ENCODE measurements around the gene WDR37.

The WDR37 gene

DNA sequence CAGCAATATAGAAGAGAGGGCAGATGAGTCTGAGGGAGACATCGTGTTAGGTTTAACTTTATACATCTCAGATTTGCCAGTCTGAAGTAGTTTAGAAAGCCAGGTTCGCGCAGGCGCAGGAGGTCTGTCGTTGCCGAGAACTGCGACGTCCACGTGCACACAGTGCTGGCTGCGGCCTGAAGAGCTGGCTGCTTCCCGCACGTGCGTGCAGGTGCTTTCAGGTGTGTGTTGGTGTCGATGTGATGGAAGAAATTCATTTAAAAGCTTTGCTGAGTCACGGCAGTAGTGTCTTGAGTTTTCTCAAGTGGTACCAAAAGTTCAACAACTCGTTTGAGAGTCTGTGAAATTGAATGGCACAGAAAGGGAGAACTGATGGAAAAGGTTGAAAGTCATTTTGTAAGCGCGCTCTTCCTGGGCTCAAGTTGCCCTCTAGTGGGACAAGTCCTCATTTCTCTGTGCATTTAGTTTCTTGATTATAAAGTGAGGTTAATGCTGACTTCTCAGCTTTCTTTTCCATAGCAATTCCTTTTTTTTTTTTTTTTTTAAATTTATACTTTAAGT, 18.6 kb downstream of the WDR37 start:
- DNase-seq: no peak

DNA sequence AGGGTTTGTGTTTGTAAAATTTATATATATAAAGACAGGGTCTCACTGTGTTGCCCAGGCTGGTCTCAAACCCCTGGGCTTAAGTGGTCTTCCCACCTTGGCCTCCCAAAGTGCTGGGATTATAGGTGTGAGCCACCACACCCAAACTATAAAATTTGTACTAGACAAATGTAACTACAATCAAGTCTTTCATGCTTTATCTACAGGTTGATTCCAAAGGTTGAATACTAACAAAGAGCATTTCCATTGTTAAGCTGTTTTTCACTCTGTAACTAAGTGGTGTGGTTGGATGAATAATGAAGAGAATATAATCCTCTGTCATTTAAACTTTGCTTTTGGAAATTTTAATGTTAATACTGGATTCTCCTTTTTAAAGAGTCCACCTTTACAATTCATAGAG, 22.5 kb downstream of the WDR37 start:
- DNase-seq: no peak

DNA sequence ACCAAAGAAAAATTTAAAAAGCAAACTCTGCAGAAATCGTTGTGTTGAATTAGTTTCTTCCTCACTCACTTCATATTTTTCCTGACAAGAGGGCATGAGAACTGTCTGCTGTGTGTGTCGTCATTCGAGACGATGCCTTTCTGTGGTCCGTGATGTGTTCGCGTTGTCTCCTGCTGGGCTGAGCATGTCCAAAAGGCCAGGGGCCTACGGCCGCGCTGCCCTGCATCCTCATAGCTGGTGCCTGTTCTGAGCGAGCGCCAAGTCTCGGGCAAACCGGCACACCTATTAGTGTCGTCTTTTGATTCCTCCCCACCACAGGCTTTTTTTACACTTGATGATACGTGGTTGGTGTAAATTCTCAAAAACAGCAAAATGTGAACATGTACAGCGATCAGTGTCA, 27.4 kb downstream of the WDR37 start:
- DNase-seq: no peak

- no peak for DNase-seq
Measured at GRCh38 chr10:1084011-1084950, 28.1 kb downstream of the WDR37 start.

GRCh38 chr10:1085258-1085657, 29.1 kb downstream of the WDR37 start:
- no peak for DNase-seq

GRCh38 chr10:1086787-1087186, 30.6 kb downstream of the WDR37 start:
- DNase-seq: no peak

GRCh38 chr10:1089017-1089689, 33.0 kb downstream of the WDR37 start:
- DNase-seq: no peak

DNA sequence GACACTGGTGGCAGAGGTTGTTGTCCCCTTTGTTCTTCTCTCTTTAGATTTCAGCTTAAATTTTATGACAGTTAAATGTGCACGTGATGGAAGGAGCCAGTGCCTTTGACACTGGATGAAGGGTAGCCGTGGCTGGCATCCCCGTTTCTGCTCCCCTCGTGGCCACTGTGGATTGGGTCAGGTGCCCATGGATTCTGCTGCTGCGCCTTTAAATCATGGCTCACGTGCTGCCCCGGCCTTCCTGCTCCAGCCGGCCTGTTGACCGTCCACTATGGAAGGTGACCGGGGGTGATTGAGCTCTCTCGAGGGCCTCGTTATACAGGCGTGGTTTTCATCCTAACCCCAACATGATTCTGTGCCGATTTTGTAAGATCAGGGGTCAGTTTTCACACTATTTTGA, 34.5 kb downstream of the WDR37 start:
- DNase-seq: no peak

DNA sequence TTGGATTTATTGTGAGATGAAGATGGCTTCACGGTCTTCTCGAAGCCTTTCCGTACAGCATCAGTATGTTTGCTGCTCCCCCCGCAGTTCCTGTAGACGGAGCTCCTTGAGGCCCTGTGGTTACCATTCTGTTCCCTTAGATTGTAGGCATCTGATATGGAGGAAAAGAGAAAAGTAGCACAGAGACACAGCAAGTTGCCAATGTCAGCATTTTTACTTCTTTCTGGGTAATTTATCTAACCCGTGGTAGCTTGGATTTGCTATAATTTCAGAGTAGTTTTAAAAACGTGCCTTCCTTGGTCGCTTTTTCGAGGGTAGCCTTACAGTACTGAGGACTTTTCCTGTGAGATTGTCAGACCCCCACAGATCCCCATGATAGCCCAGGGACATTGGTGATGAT, 37.5 kb downstream of the WDR37 start:
- no peak for DNase-seq

GRCh38 chr10:1094112-1095057, 38.2 kb downstream of the WDR37 start:
- DNase-seq: no peak

DNA sequence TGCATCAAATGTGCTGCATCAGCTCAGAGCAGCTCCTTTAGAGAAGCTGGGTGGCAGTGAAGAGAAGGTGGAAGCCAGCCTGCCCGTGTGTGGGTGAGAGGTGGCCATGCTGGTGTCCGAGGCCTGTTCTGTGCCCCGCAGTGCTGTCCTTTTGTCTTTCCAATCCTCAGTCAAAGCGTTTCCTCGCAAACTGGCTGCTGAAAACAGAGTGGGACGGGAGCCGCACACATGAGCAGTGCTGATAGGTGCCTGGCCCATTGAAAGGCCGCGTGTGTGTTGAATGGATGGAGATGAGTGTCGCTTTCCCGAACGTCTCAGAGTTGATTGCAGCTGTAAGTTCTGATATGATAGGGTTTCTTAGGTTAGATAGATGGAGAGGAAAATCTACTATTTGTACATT, 39.3 kb downstream of the WDR37 start:
- DNase-seq: no peak

GRCh38 chr10:1096287-1096889, 40.2 kb downstream of the WDR37 start:
- DNase-seq: no peak

DNA sequence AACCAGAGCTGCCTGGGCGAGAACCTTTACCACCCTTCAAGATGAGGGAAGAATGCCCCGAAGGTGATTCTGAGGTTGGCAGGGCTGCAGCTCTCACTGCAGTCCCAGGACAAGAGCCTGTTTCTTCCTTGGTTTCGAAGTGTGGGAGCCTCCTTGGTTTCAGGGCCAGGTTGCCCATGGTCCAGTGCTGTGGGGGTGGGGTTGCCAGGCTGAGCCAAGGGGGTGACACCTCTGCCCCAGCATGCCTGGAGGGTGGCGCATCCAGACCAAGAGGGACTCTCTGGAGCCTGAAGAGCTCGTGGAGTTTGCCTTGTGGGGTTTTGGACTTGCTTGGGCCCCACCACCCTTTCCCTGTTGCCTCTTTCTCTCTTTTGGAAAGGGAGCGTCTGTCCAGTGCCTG, 41.3 kb downstream of the WDR37 start:
- no peak for DNase-seq

DNA sequence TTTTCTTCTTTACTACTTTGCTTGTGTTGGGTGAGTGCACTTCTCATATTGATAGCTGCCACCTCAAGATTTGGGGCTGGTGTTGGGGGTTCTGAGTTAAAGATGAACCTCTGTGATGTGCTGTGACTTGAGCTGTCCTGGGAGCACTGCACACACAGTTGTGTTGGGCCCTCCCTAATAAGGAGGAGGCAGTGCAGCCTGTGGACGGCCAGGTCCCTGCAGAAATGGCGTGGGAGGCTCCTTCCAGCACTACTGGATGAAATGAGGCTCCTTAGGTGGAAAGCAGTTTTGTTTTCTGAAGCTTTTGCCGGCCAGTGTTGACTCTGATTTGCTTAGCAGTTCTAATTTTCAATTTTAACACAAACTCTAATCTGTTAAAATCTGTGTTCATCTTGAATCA, 44.0 kb downstream of the WDR37 start:
- no peak for DNase-seq

DNA sequence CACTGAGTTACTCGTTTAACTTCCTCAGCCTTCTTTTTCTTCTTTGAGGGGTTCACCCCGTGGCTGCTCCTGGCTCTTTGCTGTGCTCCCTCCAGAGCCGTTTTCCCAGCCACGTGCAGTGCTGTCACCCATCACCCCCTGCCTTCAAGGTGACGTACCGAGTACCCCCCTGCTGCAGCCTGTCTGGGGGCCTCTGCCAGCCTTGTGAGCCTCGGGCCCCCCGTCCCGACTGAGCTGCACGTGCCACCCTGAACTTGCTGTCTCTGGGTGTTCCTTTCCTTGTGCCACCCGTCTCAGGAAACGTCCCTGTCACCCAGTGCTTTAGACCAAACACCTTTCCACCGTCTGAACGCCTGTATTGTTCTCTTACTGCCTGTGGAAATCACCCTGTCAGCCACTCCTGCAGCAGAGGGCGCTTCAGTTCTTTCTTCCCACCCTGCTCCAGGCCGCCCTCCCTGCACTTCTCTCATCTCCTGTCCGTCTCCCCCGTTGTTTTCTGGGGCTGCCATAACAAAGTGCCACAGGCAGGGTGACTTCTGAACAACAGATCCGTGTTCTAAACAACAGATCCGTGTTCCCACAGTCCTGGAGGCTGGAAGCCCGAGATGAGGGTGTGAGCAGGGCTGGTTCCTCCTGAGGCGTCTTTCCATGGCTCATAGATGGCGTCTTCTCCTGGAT, 44.6 kb downstream of the WDR37 start:
- no peak for DNase-seq

DNA sequence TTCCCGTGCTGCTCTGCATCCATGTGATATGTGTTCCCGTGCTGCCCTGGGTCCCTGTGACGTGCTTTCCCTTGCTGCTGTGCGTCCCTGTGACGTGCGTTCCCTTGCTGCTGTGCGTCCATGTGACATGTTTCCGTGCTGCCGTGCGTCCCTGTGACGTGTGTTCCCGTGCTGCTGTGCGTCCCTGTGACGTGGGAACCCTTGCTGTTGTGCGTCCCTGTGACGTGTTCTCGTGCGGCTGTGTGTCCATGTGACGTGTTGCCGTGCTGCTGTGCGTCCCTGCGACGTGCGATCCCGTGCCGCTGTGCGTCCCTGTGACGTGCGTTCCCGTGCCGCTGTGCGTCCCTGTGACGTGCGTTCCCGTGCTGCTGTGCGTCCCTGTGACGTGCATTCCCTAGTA, 45.8 kb downstream of the WDR37 start:
- no peak for DNase-seq

- no peak for DNase-seq
Measured at GRCh38 chr10:1102416-1102815, 46.2 kb downstream of the WDR37 start.

- DNase-seq: no peak
Measured at GRCh38 chr10:1102831-1103230, 46.6 kb downstream of the WDR37 start.

DNA sequence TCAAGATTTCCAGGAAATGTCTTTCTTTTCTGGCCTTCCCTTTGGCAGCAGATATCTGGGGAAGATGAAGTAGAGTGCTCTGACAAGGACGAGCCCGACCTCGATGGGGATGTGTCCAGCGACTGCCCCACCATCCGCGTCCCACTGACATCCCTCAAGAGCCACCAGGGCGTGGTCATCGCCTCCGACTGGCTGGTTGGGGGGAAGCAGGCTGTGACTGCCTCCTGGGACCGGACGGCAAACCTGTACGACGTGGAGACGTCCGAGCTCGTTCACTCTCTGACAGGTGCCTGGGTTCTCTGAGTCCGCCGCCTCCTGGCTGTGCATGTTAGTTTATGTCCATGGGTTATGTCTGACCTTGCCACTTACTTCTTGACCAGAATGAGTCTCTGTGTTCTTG, 47.4 kb downstream of the WDR37 start:
- no peak for DNase-seq

- no peak for DNase-seq
Measured at GRCh38 chr10:1104971-1105370, 48.8 kb downstream of the WDR37 start.

DNA sequence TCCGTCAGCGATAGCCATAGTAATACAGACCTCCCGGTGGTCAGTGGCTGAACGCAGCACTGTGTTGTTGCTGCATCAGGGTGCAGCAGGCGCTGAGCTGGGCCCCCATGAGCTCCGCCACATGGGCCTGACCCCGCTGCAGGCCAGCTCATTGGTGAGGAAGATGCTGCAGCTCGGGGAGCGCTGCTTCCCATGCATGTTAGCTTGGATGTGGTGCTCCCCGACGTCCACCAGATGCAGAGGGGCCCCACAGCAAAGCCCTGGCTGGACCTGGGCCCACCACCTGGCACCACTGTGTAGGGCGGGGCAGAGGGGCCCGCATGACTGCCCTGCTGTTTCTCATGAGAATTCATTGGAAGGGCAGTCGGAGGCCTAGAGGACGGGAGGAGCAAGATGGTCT, 50.8 kb downstream of the WDR37 start:
- no peak for DNase-seq

- DNase-seq: peak; percentile 12
Measured at GRCh38 chr10:1107679-1108078, 51.5 kb downstream of the WDR37 start.

Measured in NCI-H2081 treated with DMSO at 0.1 percent for 48 hours (cell line).